H1 (cell line): ENCODE data around the gene MIA3. TPM values are rescaled to one million over a fixed set of nuclear protein-coding genes. Genes with fewer than 3 reads are reported as not detected.

Experiments used
- MAFK ChIP-seq: IDR thresholded peaks from 2 replicates; pipeline ENCODE4 v1.6.1; 2012; ENCODE audit warnings: low read depth, mild to moderate bottlenecking, improper control_type of control experiment, low read length
- NANOG ChIP-seq: IDR thresholded peaks from 2 replicates; pipeline ENCODE4 v1.6.1; 2011; ENCODE audit warnings: low read length, low read depth, mild to moderate bottlenecking, inconsistent platforms; ENCODE audit not compliant: insufficient read depth, poor library complexity, severe bottlenecking
- TCF12 ChIP-seq: IDR thresholded peaks from 2 replicates; pipeline ENCODE4 v1.6.1; 2011; ENCODE audit warnings: low read depth, mild to moderate bottlenecking, low read length
- polyA plus RNA-seq, 7 experiments: library from polyadenylated mRNA; depleted of rRNA in 3 of 7; stranded (reverse) in 5 of 7; unstranded in 2 of 7; fragments of >200 nt in 5 of 7; fragments of 200-250 nt in 2 of 7; gene quantifications; 1 replicate in 5 of 7; 2 replicates in 1 of 7; 4 replicates in 1 of 7; pipeline versions ENCODE4 v1.2.1 to v1.2.3, GENCODE V29; 2011 to 2013; ENCODE audit warnings: missing spikeins in 2 of 7, mixed read lengths in 2 of 7
- total RNA-seq: library from RNA; stranded (reverse); fragmentation: NEBNext Ultra II Directional; extraction: Animal tissue kit (Norgen Biotek cat#: 25700); gene quantifications from 2 replicates; pipeline ENCODE4 v1.2.1, GENCODE V29; 2021

The MIA3 gene
- total and polyA plus RNA-seq, 2 of the 8 experiments (the other 6 are each of a cell fraction or from before 2014, with no cell fraction given): 69.0 to 105 TPM

DNA sequence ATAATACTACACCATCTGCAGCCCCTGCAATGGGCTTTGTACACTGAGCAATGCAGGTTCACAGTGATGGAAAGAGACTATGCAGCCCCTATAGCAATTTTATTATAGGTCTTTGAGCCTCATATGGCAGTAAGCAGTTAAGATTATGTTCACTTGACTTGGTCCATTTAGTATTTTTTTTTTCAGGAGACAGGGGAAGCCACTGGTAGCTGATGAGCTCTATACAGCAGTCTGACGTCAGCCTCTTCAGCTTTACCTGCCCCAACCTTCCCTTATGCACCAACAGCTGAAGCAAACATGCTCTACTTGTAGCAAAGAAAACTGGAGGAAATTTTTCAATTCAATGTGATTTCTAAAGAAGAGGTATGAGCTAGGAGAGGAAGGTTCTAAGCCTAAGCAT is 62.2 kb downstream of the MIA3 start (continued):
- TF ChIP-seq TCF12 (no peak), MAFK (no peak), NANOG (no peak)
